ENCODE measurements around the gene PXDC1. TPM values are rescaled to one million over a fixed set of nuclear protein-coding genes. Genes with fewer than 3 reads are reported as not detected.

PXDC1 gene
- total RNA-seq, 4 donors from 2014 or later, result 8.8 to 47.1 (median 19.6) TPM

DNA sequence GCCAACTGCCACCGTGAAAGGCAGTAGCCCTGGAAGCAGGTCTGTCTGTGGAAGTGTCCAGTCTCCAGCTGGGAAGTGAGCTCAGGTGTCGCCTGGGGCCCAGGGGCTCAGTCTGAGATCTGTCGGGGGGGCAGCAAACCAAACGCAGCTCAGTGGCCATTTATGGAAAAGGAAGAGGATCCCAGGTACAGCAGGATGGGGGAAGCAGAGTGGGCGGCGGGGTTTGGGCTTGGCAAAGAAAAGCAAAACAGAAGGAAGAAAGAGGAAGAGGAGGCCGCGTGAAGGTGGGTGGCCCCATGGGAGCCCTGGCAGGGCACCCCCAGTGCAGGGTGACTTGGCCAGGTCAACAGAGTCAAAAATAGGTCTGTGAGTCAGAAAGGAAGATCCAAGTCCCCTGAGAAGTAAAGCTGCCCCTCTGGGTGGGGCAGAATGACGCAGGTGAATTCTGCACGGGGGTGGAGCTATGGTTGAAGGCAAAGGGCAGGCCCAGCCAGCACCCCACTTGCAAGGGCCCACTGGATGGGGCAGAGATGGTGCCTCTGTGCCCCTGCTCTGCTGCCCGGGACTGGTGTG, 5.3 kb downstream of the PXDC1 start:
- peak; percentile 44 to 57 for TF ChIP-seq POLR2A (IDR thresholded peaks at IDR 0.05)
- TF ChIP-seq, protein P1, sequence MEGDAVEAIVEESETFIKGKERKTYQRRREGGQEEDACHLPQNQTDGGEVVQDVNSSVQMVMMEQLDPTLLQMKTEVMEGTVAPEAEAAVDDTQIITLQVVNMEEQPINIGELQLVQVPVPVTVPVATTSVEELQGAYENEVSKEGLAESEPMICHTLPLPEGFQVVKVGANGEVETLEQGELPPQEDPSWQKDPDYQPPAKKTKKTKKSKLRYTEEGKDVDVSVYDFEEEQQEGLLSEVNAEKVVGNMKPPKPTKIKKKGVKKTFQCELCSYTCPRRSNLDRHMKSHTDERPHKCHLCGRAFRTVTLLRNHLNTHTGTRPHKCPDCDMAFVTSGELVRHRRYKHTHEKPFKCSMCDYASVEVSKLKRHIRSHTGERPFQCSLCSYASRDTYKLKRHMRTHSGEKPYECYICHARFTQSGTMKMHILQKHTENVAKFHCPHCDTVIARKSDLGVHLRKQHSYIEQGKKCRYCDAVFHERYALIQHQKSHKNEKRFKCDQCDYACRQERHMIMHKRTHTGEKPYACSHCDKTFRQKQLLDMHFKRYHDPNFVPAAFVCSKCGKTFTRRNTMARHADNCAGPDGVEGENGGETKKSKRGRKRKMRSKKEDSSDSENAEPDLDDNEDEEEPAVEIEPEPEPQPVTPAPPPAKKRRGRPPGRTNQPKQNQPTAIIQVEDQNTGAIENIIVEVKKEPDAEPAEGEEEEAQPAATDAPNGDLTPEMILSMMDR (IDR thresholded peaks at IDR 0.05 in 4 of 5, conservative IDR thresholded peaks at IDR 0.05 in 1 of 5), result no peak
- H3K9me3 ChIP-seq, result no peaks in the 10 kb centered on the region
- H3K4me3 ChIP-seq, result peak overlapping the region in 2 of 4 donors; percentile 1 to 17
- intact Hi-C loops (cut with DNase I; ENCODE audit: low total_unique reads) (no loop called here), in situ Hi-C loops (cut with MboI; ENCODE audit: low sequenced_read_pairs in 4 of 4) (loop anchor here (5.0 to 25.0 kb wide), 10 partner anchors 81 to 634 kb away; partner anchors contain the start of genes BPHL (in 1 of the 4) and ECI2 (in 1 of the 4))
- peaks cover 52 to 84% of the 10 kb centered on the region in 2 donors for H3K4me1 ChIP-seq
- H3K36me3 ChIP-seq, result no peaks in the 10 kb centered on the region
- H3K27me3 ChIP-seq, result no peaks in the 10 kb centered on the region
- peak in 1 of 2 donors; percentile 64 for ATAC-seq
- DNase-seq, result peak in 1 of 2 donors; percentile 80
- peak overlapping the region; percentile 50 to 96 (median 90) for H3K27ac ChIP-seq

DNA sequence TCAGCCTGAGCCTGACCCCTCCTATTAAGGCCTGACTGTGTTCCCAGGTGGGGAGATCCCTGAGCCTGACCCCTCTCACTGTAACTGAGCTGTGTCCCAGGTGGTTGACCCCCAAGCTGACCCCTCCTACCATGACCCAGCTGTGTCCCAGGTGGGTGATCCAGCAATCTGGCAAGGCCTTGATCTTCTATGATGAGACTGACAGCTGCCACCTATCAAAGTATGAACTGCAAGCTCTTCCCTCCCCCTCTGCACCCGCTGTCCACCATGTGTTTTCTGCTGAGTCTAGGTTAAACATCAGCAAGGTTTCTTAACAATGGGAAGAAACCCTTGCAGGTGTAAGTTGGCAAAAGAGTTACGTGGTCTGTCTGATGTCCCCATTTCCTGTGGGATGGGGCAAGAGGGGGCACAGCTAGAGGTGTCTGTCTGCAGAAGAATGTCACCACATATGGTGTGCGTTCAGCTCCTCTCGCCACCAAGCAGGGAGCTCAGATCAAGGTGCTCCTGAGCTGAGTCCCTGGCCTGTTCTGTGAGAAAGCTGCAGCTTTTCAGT, 5.9 kb downstream of the PXDC1 start:
- peak overlapping the region in 1 of 4 donors; percentile 1 for H3K4me3 ChIP-seq
- no peaks in the 10 kb centered on the region for H3K9me3 ChIP-seq
- H3K36me3 ChIP-seq, result no peaks in the 10 kb centered on the region
- ATAC-seq (no peak), DNase-seq (no peak)
- TF ChIP-seq, protein P1 (IDR thresholded peaks at IDR 0.05 in 4 of 5, conservative IDR thresholded peaks at IDR 0.05 in 1 of 5), result no peak
- TF ChIP-seq POLR2A (IDR thresholded peaks at IDR 0.05), result no peak
- in situ Hi-C loops (cut with MboI; ENCODE audit: low sequenced_read_pairs in 4 of 4) (loop anchor here (5.0 to 25.0 kb wide), 10 partner anchors 82 to 633 kb away; partner anchors contain the start of genes BPHL (in 1 of the 4) and ECI2 (in 1 of the 4)), intact Hi-C loops (cut with DNase I; ENCODE audit: low total_unique reads) (no loop called here)
- no peaks in the 10 kb centered on the region for H3K27me3 ChIP-seq
- peak overlapping the region; percentile 50 to 96 (median 90) for H3K27ac ChIP-seq
- peaks cover 52 to 90% of the 10 kb centered on the region in 2 donors for H3K4me1 ChIP-seq

- H3K4me3 ChIP-seq, result no peak overlapping the region
- in situ Hi-C loops (cut with MboI; ENCODE audit: low sequenced_read_pairs in 4 of 4) (loop anchor here (5.0 to 25.0 kb wide), 11 partner anchors 82 to 633 kb away; partner anchors contain the start of genes BPHL (in 1 of the 4) and ECI2 (in 1 of the 4)), intact Hi-C loops (cut with DNase I; ENCODE audit: low total_unique reads) (loop anchor here (5.0 kb wide), 1 partner anchor 412 kb away; no protein-coding TSS in a partner anchor)
- no peak for TF ChIP-seq POLR2A (IDR thresholded peaks at IDR 0.05)
- TF ChIP-seq, protein P1 (IDR thresholded peaks at IDR 0.05 in 4 of 5, conservative IDR thresholded peaks at IDR 0.05 in 1 of 5), result no peak
- H3K4me1 ChIP-seq, result peaks cover 52 to 96% of the 10 kb centered on the region in 2 donors
- H3K9me3 ChIP-seq, result no peaks in the 10 kb centered on the region
- DNase-seq (no peak), ATAC-seq (no peak)
- H3K36me3 ChIP-seq, result no peaks in the 10 kb centered on the region
- no peaks in the 10 kb centered on the region for H3K27me3 ChIP-seq
- H3K27ac ChIP-seq, result peak overlapping the region; percentile 71 to 96 (median 90)
These were observed 6.5 kb downstream of the PXDC1 start for GRCh38 chr6:3744901-3745470.

- Histone ChIP-seq H3K9me3 (no peaks in the 10 kb centered on the region), H3K36me3 (no peaks in the 10 kb centered on the region), H3K27me3 (no peaks in the 10 kb centered on the region), H3K4me1 (peaks cover 52 to 90% of the 10 kb centered on the region in 2 donors), H3K4me3 (no peak overlapping the region), H3K27ac (peak overlapping the region; percentile 71 to 96 (median 90))
- no peak for DNase-seq
- ATAC-seq, result no peak
- intact Hi-C loops (cut with DNase I; ENCODE audit: low total_unique reads) (loop anchor here (5.0 kb wide), 1 partner anchor 413 kb away; no protein-coding TSS in a partner anchor), in situ Hi-C loops (cut with MboI; ENCODE audit: low sequenced_read_pairs in 4 of 4) (loop anchor here (5.0 to 25.0 kb wide), 6 partner anchors 188 to 632 kb away; partner anchors contain the start of genes BPHL (in 1 of the 4) and ECI2 (in 1 of the 4))
- TF ChIP-seq, protein P1 (IDR thresholded peaks at IDR 0.05 in 4 of 5, conservative IDR thresholded peaks at IDR 0.05 in 1 of 5), result no peak
- TF ChIP-seq POLR2A (IDR thresholded peaks at IDR 0.05), result no peak
These were observed 7.2 kb downstream of the PXDC1 start for GRCh38 chr6:3744211-3744900.

All from gastrocnemius medialis (tissue), 4 donors.